GM23338 (cell line): ENCODE measurements around the gene CCDC134. TPM values are rescaled to one million over a fixed set of nuclear protein-coding genes. Genes with fewer than 3 reads are reported as not detected.

Experiments used
- ATAC-seq: fragments of 200-7000 bp; cut with Tn5 transposase; 3 replicates; pipeline ENCODE4 v1.9.1; 2020
- DNase-seq: peaks from one replicate; pipeline ENCODE4 v3.0.0-alpha.2; 2015; ENCODE audit warnings: low spot score
- H2AFZ ChIP-seq: fragments of 200-600 bp; sonication (generic); 2 replicates; pipeline ENCODE4 v1.8.0; 2016; ENCODE audit warnings: antibody characterized with exemption, mild to moderate bottlenecking, moderate library complexity
- H3F3A ChIP-seq: fragments of 200-600 bp; sonication (generic); replicated peaks from 2 replicates; pipeline ENCODE4 v1.8.0; 2017; ENCODE audit warnings: antibody characterized with exemption, mixed run types, low read depth
- H3K27ac ChIP-seq: fragments of 200-600 bp; sonication (generic); 2 replicates; pipeline ENCODE4 v1.6.1; 2016; ENCODE audit warnings: low read depth
- H3K27me3 ChIP-seq: fragments of 200-600 bp; sonication (generic); 2 replicates; pipeline ENCODE4 v1.8.0; 2016; ENCODE audit warnings: mild to moderate bottlenecking, mixed run types, moderate library complexity; ENCODE audit not compliant: insufficient read depth
- H3K36me3 ChIP-seq: fragments of 200-600 bp; sonication (generic); 2 replicates; pipeline ENCODE4 v1.8.0; 2016; ENCODE audit warnings: mild to moderate bottlenecking; ENCODE audit not compliant: insufficient read depth
- H3K4me1 ChIP-seq: fragments of 200-600 bp; sonication (generic); 2 replicates; pipeline ENCODE4 v1.8.0; 2016; ENCODE audit warnings: mild to moderate bottlenecking, moderate library complexity; ENCODE audit not compliant: insufficient read depth
- H3K4me2 ChIP-seq: fragments of 200-600 bp; sonication (generic); 2 replicates; pipeline ENCODE4 v1.7.1; 2017; ENCODE audit warnings: mixed run types
- H3K4me3 ChIP-seq: fragments of 200-600 bp; sonication (generic); 2 replicates; pipeline ENCODE4 v1.6.1; 2016; ENCODE audit warnings: mixed run types
- H3K79me2 ChIP-seq: fragments of 200-600 bp; sonication (generic); replicated peaks from 2 replicates; pipeline ENCODE4 v1.8.0; 2017; ENCODE audit warnings: mild to moderate bottlenecking; ENCODE audit not compliant: insufficient read depth
- H3K9me2 ChIP-seq: fragments of 200-600 bp; sonication (generic); 2 replicates; pipeline ENCODE4 v1.8.0; 2017; ENCODE audit not compliant: insufficient read depth
- H4K20me1 ChIP-seq: fragments of 200-600 bp; sonication (generic); replicated peaks from 2 replicates; pipeline ENCODE4 v1.8.0; 2017; ENCODE audit warnings: mild to moderate bottlenecking; ENCODE audit not compliant: insufficient read depth
- H3K27ac Mint-ChIP-seq: 2 replicates; pipeline ENCODE4 v1.8.0; 2020; ENCODE audit warnings: inconsistent platforms, mild to moderate bottlenecking, moderate library complexity, mixed read lengths
- H3K27me3 Mint-ChIP-seq: 3 replicates; pipeline ENCODE4 v1.8.0; 2022; ENCODE audit warnings: low read depth, mild to moderate bottlenecking, moderate library complexity, mixed read lengths, inconsistent platforms; ENCODE audit not compliant: insufficient read depth, poor library complexity
- H3K36me3 Mint-ChIP-seq: 3 replicates; pipeline ENCODE4 v1.8.0; 2021; ENCODE audit warnings: low read depth, mild to moderate bottlenecking, inconsistent platforms, moderate library complexity, mixed read lengths
- H3K4me1 Mint-ChIP-seq: 3 replicates; pipeline ENCODE4 v1.8.0; 2020; ENCODE audit warnings: mild to moderate bottlenecking, inconsistent platforms, mixed read lengths
- H3K4me3 Mint-ChIP-seq: 3 replicates; pipeline ENCODE4 v1.8.0; 2021; ENCODE audit warnings: moderate library complexity, mild to moderate bottlenecking, inconsistent platforms, mixed read lengths
- H3K9me3 Mint-ChIP-seq: 3 replicates; pipeline ENCODE4 v1.8.0; 2020; ENCODE audit warnings: moderate library complexity, mild to moderate bottlenecking, inconsistent platforms, mixed read lengths
- CREB1 ChIP-seq: fragments of 250-450 bp; sonication (Bioruptor Pico); IDR thresholded peaks from 2 replicates; pipeline ENCODE4 v1.5.0; 2020; ENCODE audit warnings: low read depth, mild to moderate bottlenecking, moderate library complexity
- CTCF ChIP-seq, 2 experiments: fragments of 200-600 bp in 1 of 2; sonication (generic) in 1 of 2; conservative IDR thresholded peaks; 2 replicates each; pipeline versions ENCODE4 v1.5.1 to v1.6.1; 2016 to 2017; ENCODE audit warnings: antibody characterized with exemption in 2 of 2, low read depth in 2 of 2, mild to moderate bottlenecking in 2 of 2, moderate library complexity in 1 of 2
- ETS1 ChIP-seq: IDR thresholded peaks from 2 replicates; pipeline ENCODE4 v1.6.1; 2016; ENCODE audit warnings: antibody characterized with exemption
- EZH2 ChIP-seq: fragments of 200-600 bp; sonication (generic); IDR thresholded peaks from one replicate; pipeline ENCODE4 v1.8.0; 2017; ENCODE audit warnings: antibody characterized with exemption, mild to moderate bottlenecking, low read depth; ENCODE audit not compliant: unreplicated experiment
- EZH2phosphoT487 ChIP-seq: fragments of 200-600 bp; sonication (generic); IDR thresholded peaks from one replicate; pipeline ENCODE4 v1.8.1; 2018; ENCODE audit warnings: antibody characterized with exemption; ENCODE audit not compliant: unreplicated experiment
- JUNB ChIP-seq: IDR thresholded peaks from one replicate; pipeline ENCODE4 v1.6.1; 2016; ENCODE audit warnings: antibody characterized with exemption; ENCODE audit not compliant: unreplicated experiment
- NANOG ChIP-seq: IDR thresholded peaks from 2 replicates; pipeline ENCODE4 v1.6.1; 2016; ENCODE audit warnings: antibody characterized with exemption, borderline replicate concordance
- POLR2AphosphoS5 ChIP-seq: IDR thresholded peaks from 2 replicates; pipeline ENCODE4 v1.6.1; 2016; ENCODE audit warnings: antibody characterized with exemption, low read depth
- STAT1 ChIP-seq: IDR thresholded peaks from one replicate; pipeline ENCODE4 v1.6.1; 2016; ENCODE audit warnings: antibody characterized with exemption; ENCODE audit not compliant: unreplicated experiment
- ZNF114 ChIP-seq: fragments of 250-450 bp; sonication (Bioruptor Pico); IDR thresholded peaks from 2 replicates; pipeline ENCODE4 v1.5.0; 2020; ENCODE audit warnings: mild to moderate bottlenecking, moderate library complexity
- ZNF331 ChIP-seq: fragments of 250-450 bp; sonication (Bioruptor Pico); IDR thresholded peaks from 2 replicates; pipeline ENCODE4 v1.5.0; 2020; ENCODE audit warnings: low read depth, mild to moderate bottlenecking, moderate library complexity
- polyA plus RNA-seq: library from polyadenylated mRNA; unstranded; fragments of >200 nt; fragmentation: Nextera tagmentation; extraction: Ambion mirVana; gene quantifications from 2 replicates; pipeline ENCODE4 v1.2.1, GENCODE V29; 2016
- total RNA-seq: library from RNA; depleted of rRNA; stranded (reverse); fragments of >200 nt; shearing (Covaris generic); gene quantifications from 2 replicates; pipeline ENCODE4 v1.2.3, GENCODE V29; 2014
- TF ChIP-seq, protein P1 (sequence below): IDR thresholded peaks from one replicate; pipeline ENCODE4 v1.6.1; 2018; ENCODE audit warnings: antibody characterized with exemption; ENCODE audit not compliant: unreplicated experiment

The CCDC134 gene
- total and polyA plus RNA-seq, 2 experiments from 2014 or later: 2.7 to 24.5 TPM

GRCh38 chr22:41770715-41771468 is 29.6 kb upstream of the CCDC134 start (continued):
- TF ChIP-seq, protein P1, sequence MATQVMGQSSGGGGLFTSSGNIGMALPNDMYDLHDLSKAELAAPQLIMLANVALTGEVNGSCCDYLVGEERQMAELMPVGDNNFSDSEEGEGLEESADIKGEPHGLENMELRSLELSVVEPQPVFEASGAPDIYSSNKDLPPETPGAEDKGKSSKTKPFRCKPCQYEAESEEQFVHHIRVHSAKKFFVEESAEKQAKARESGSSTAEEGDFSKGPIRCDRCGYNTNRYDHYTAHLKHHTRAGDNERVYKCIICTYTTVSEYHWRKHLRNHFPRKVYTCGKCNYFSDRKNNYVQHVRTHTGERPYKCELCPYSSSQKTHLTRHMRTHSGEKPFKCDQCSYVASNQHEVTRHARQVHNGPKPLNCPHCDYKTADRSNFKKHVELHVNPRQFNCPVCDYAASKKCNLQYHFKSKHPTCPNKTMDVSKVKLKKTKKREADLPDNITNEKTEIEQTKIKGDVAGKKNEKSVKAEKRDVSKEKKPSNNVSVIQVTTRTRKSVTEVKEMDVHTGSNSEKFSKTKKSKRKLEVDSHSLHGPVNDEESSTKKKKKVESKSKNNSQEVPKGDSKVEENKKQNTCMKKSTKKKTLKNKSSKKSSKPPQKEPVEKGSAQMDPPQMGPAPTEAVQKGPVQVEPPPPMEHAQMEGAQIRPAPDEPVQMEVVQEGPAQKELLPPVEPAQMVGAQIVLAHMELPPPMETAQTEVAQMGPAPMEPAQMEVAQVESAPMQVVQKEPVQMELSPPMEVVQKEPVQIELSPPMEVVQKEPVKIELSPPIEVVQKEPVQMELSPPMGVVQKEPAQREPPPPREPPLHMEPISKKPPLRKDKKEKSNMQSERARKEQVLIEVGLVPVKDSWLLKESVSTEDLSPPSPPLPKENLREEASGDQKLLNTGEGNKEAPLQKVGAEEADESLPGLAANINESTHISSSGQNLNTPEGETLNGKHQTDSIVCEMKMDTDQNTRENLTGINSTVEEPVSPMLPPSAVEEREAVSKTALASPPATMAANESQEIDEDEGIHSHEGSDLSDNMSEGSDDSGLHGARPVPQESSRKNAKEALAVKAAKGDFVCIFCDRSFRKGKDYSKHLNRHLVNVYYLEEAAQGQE: no peak
- TF ChIP-seq ETS1: no peak
- no peak for TF ChIP-seq EZH2phosphoT487
- TF ChIP-seq ZNF331: no peak
- TF ChIP-seq CTCF (conservative IDR thresholded peaks at IDR 0.05; ENCODE audit: low read depth in 2 of 2): no peak
- TF ChIP-seq CREB1 (CRISPR knock-in tag): no peak
- no peak for TF ChIP-seq POLR2AphosphoS5

GRCh38 chr22:41772198-41772597 is 28.3 kb upstream of the CCDC134 start:
- no peak overlapping the region for H3K4me3 Mint-ChIP-seq
- TF ChIP-seq STAT1 (no peak), CREB1 (CRISPR knock-in tag) (no peak), ETS1 (no peak), POLR2AphosphoS5 (no peak), CTCF (conservative IDR thresholded peaks at IDR 0.05; ENCODE audit: low read depth in 2 of 2) (no peak), ZNF331 (no peak), JUNB (no peak), NANOG (no peak), ZNF114 (CRISPR knock-in tag) (no peak), EZH2phosphoT487 (no peak), EZH2 (no peak)
- TF ChIP-seq, protein P1: no peak

More at GRCh38 chr22:41772198-41772597, 28.3 kb upstream of the CCDC134 start:
- Mint-ChIP-seq H3K36me3 (no peaks in the 10 kb centered on the region), H3K9me3 (no peaks in the 10 kb centered on the region), H3K4me1 (no peaks in the 10 kb centered on the region; the same call in 2 of the 3 replicates), H3K27me3 (peaks cover 5% of the 10 kb centered on the region), H3K27ac (no peak overlapping the region)
- Histone ChIP-seq H3K9me2 (no peaks in the 10 kb centered on the region), H3K27me3 (no peaks in the 10 kb centered on the region), H3K4me2 (no peak overlapping the region), H3K36me3 (no peaks in the 10 kb centered on the region), H3K4me3 (no peak overlapping the region), H3K4me1 (no peaks in the 10 kb centered on the region; the same call in 1 of the 2 replicates), H3K79me2 (no peaks in the 10 kb centered on the region), H3K27ac (no peak overlapping the region), H3F3A (no peaks in the 10 kb centered on the region), H4K20me1 (no peaks in the 10 kb centered on the region), H2AFZ (no peak overlapping the region)
- ATAC-seq: no peak
- no peak for DNase-seq
